HepG2 (cell line): Measurements from ENCODE around the gene NKD1. TPM values are rescaled to one million over a fixed set of nuclear protein-coding genes. Genes with fewer than 3 reads are reported as not detected.

Source experiments
- ATAC-seq: fragments of 200-7000 bp; cut with Tn5 transposase; 3 replicates; pipeline ENCODE4 v1.9.1; 2020; ENCODE audit warnings: mild to moderate bottlenecking, moderate library complexity
- BruUV-seq: library from RNA; stranded (reverse); fragments of 400-500 nt; replicated peaks from 2 replicates; lab custom pipeline; 2021; lab: Mats Ljungman, UMichigan
- CTCF ChIA-PET: fragments of 300-600 bp; formaldehyde crosslinking; extraction: SDS; loops from one replicate; lab custom pipeline; 2021; ENCODE audit warnings: low total read pairs, inconsistent platforms, low intra/inter-chr PET ratio; lab: Yijun Ruan, JAX
- POLR2A ChIA-PET: fragments of 350-600 bp; sonication (Branson Sonifier 250); formaldehyde crosslinking; loops from one replicate; lab custom pipeline; 2020; ENCODE audit warnings: antibody characterized with exemption, inconsistent platforms; lab: Yijun Ruan, JAX
- DNase-seq: peaks from one replicate; pipeline ENCODE4 v3.0.0-alpha.2; 2015; ENCODE audit warnings: low spot score
- FAIRE-seq: peaks from 3 replicates; lab custom pipeline; 2011; peaks lifted over from hg19 to GRCh38; lab: Jason Lieb, UNC
- H2AFZ ChIP-seq: one replicate; pipeline ENCODE4 v1.6.1; 2011; ENCODE audit warnings: low read length, inconsistent platforms
- H3K27ac ChIP-seq: fragments of 300-600 bp; 3 replicates; pipeline ENCODE4 v1.8.0; 2011; ENCODE audit warnings: mixed run types, mild to moderate bottlenecking, mixed read lengths, low read length, inconsistent platforms; ENCODE audit not compliant: insufficient read depth; ENCODE audit errors: extremely low read length
- H3K27me3 ChIP-seq, 2 experiments: fragments of 200-600 bp in 1 of 2; 2 replicates in 1 of 2; 3 replicates in 1 of 2; pipeline versions ENCODE4 v1.6.0 to v1.8.0; 2011; ENCODE audit warnings: low read length in 2 of 2, mild to moderate bottlenecking in 2 of 2, moderate library complexity in 2 of 2, inconsistent platforms in 1 of 2; ENCODE audit not compliant: insufficient read depth in 2 of 2, control insufficient read depth in 1 of 2
- H3K36me3 ChIP-seq, 2 experiments: fragments of 200-600 bp in 1 of 2; replicated peaks in 1 of 2; 2 replicates in 1 of 2; 3 replicates in 1 of 2; pipeline versions ENCODE4 v1.5.1 to v1.8.0; 2011; ENCODE audit warnings: low read length in 2 of 2, inconsistent platforms in 1 of 2; ENCODE audit not compliant: insufficient read depth in 2 of 2, control insufficient read depth in 1 of 2
- H3K4me1 ChIP-seq: 2 replicates; pipeline ENCODE4 v1.5.1; 2012; ENCODE audit warnings: low read length, inconsistent platforms; ENCODE audit not compliant: insufficient read depth
- H3K4me2 ChIP-seq: 2 replicates; pipeline ENCODE4 v1.6.0; 2011; ENCODE audit warnings: low read depth, low read length, inconsistent platforms
- H3K4me3 ChIP-seq, 3 experiments: fragments of 200-600 bp in 1 of 3; sonication (generic), shearing (Covaris generic) in 1 of 3; replicated peaks in 1 of 3; 2 replicates each; pipeline ENCODE4 v1.5.1; 2011 to 2016; ENCODE audit warnings: low read length in 3 of 3, inconsistent platforms in 2 of 3, low read depth in 2 of 3, mild to moderate bottlenecking in 2 of 3, control low read depth in 1 of 3, mixed read lengths in 1 of 3; ENCODE audit not compliant: insufficient read depth in 1 of 3
- H3K79me2 ChIP-seq: one replicate; pipeline ENCODE4 v1.6.1; 2011; ENCODE audit warnings: low read length, inconsistent platforms; ENCODE audit not compliant: insufficient read depth
- H3K9ac ChIP-seq: 2 replicates; pipeline ENCODE4 v1.6.0; 2011; ENCODE audit warnings: mild to moderate bottlenecking, low read depth, low read length, inconsistent platforms; ENCODE audit not compliant: insufficient read depth
- H3K9me3 ChIP-seq: 2 replicates; pipeline ENCODE4 v1.5.1; 2012; ENCODE audit warnings: mild to moderate bottlenecking, low read length
- H4K20me1 ChIP-seq: 2 replicates; pipeline ENCODE4 v1.6.0; 2011; ENCODE audit warnings: inconsistent platforms, mild to moderate bottlenecking, low read length, moderate library complexity; ENCODE audit not compliant: insufficient read depth
- HNRNPLL ChIP-seq: fragments of 200-400 bp; formaldehyde crosslinking; IDR thresholded peaks from 2 replicates; pipeline ENCODE4 v1.6.1; 2017; ENCODE audit warnings: mild to moderate bottlenecking, low read depth, low read length; ENCODE audit not compliant: poor library complexity, severe bottlenecking
- POLR2G ChIP-seq: fragments of 200-400 bp; formaldehyde crosslinking; IDR thresholded peaks from 2 replicates; pipeline ENCODE4 v1.6.1; 2018; ENCODE audit warnings: mild to moderate bottlenecking, low read depth, low read length, moderate library complexity
- RBFOX2 ChIP-seq: fragments of 200-400 bp; formaldehyde crosslinking; IDR thresholded peaks from 2 replicates; pipeline ENCODE4 v1.6.1; 2017; ENCODE audit warnings: low read depth, mild to moderate bottlenecking, low read length
- RBM22 ChIP-seq: fragments of 200-400 bp; formaldehyde crosslinking; optimal IDR thresholded peaks from 2 replicates; pipeline ENCODE3; 2017; ENCODE audit warnings: mild to moderate bottlenecking, low read length, moderate library complexity
- ZFP1 ChIP-seq: IDR thresholded peaks from 2 replicates; pipeline ENCODE4 v1.6.1; 2016
- ZNF354B ChIP-seq: sonication (generic); formaldehyde crosslinking; IDR thresholded peaks from 2 replicates; pipeline ENCODE4 v1.8.0; 2022; ENCODE audit warnings: mild to moderate bottlenecking, missing genetic modification reagents
- ZNF629 ChIP-seq: sonication (generic); formaldehyde crosslinking; conservative IDR thresholded peaks from 2 replicates; pipeline ENCODE4 v1.5.0; 2020; ENCODE audit warnings: missing genetic modification reagents
- ZZZ3 ChIP-seq: sonication (generic); formaldehyde crosslinking; IDR thresholded peaks from 2 replicates; pipeline ENCODE4 v1.4.0; 2020; ENCODE audit warnings: missing genetic modification reagents, mild to moderate bottlenecking, borderline replicate concordance
- WGBS: methylation state at CpG from one replicate; pipeline ENCODE4 v1.1.6; 2017; ENCODE audit warnings: low lambda C conversion rate; 5-methylcytosine and 5-hydroxymethylcytosine counted together
- in situ Hi-C: cut with HindIII; loops from 2 replicates; pipeline ENCODE4 v1.10.0; 2017; ENCODE audit warnings: low pct_unique_long_range_greater_than_20kb; ENCODE audit not compliant: extremely low pct_ligation_motif_present
- intact Hi-C: fragments of 100-400 bp; cut with micrococcal nuclease; formaldehyde crosslinking; loops from one replicate; pipeline ENCODE4 v1.10.0; 2022; ENCODE audit not compliant: unreplicated experiment
- polyA plus RNA-seq, 8 experiments: library from polyadenylated mRNA; depleted of rRNA in 3 of 8; stranded (reverse) in 7 of 8; unstranded in 1 of 8; fragments of >200 nt; fragmentation: Illumina TruSeq in 4 of 8; extraction: Trizol in 4 of 8; gene quantifications; 2 replicates each; pipeline versions ENCODE4 v1.2.1 to v1.2.3, GENCODE V29; 2011 to 2016; ENCODE audit warnings: low read depth in 4 of 8, missing spikeins in 1 of 8, mixed read lengths in 1 of 8; ENCODE audit not compliant: insufficient read depth in 1 of 8
- total RNA-seq, 5 experiments: library from RNA; depleted of rRNA; stranded (reverse); fragments of >200 nt; fragmentation: Illumina TruSeq; extraction: Trizol; gene quantifications; 2 replicates each; pipeline ENCODE4 v1.2.3, GENCODE V29; 2016; ENCODE audit warnings: low read depth in 1 of 5
- TF ChIP-seq, protein P1 (sequence below): sonication (generic); formaldehyde crosslinking; IDR thresholded peaks from 2 replicates; pipeline ENCODE4 v1.4.0; 2020; ENCODE audit warnings: mild to moderate bottlenecking, missing genetic modification reagents

The NKD1 gene
- total and polyA plus RNA-seq, 2 of the 13 experiments (the other 11 are each of a cell fraction or from before 2014, with no cell fraction given): 70.4 to 121 TPM

GRCh38 chr16:50583211-50583610 lies 35.0 kb downstream of the NKD1 start:
- POLR2A ChIA-PET: interaction anchor here (1.4 kb wide), 1 partner anchor 35 kb away, joined by 3 read pairs; the partner anchor contains the start of gene NKD1
- H3K36me3 ChIP-seq: peaks cover 66 to 99% of the 10 kb centered on the region in 2 experiments
- H3K9ac ChIP-seq: no peak overlapping the region
- H3K9me3 ChIP-seq: no peaks in the 10 kb centered on the region
- H3K4me3 ChIP-seq: no peak overlapping the region
- WGBS: 88% methylated on average over 3 of the region's 3 CpGs
- in situ Hi-C loops (no loop called here), intact Hi-C loops (no loop called here)
- peaks cover 60% of the 10 kb centered on the region for H3K4me1 ChIP-seq
- H2AFZ ChIP-seq: no peak overlapping the region
- CTCF ChIA-PET: no interaction called here
- DNase-seq (no peak), FAIRE-seq (no peak), ATAC-seq (no peak)
- no peaks in the 10 kb centered on the region for H3K27me3 ChIP-seq
- no peak overlapping the region for H3K4me2 ChIP-seq
- H4K20me1 ChIP-seq: peaks cover 97% of the 10 kb centered on the region
- peaks cover 95% of the 10 kb centered on the region for H3K79me2 ChIP-seq
- BruUV-seq: no TSS peak
- TF ChIP-seq RBM22 (peak; percentile 88), ZFP1 (CRISPR knock-in tag) (no peak), RBFOX2 (0 out of 2 replicates have a peak, but pooled peaks have one; percentile 9)
- H3K27ac ChIP-seq: no peak overlapping the region

DNA sequence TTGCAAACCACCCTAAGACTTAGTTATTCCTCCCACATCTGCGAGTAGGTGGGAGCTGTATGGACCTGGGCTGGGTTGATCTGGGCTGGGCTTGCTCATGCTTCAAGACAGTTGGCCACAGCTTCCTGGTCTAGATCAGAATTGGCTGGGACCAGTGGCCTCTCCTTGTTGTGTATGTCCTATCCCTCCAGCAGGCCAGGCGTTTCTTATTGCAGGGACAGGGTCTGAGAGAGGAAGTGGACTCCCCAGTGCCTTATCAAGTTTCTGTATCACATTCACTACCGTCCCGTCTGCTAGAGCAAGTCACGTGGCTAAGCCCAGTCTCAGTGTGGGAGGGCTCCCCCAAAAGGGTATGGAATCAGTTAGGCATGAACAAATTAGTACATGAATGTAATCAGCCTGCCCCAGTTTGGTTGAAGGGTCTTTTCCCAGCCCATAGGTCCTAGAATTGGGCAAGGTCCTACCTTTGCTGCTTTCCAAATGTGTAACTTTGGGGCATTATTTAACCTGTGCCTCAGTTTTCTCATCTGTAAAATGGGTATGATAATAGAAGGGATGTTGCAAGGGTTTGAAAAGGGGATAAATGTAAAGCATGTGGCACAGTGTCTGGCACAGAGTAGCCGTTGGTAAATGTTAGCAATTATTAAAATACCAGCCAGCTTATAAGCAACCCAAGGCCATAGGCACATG lies 36.0 kb downstream of the NKD1 start:
- H4K20me1 ChIP-seq: peaks cover 97% of the 10 kb centered on the region
- peaks cover 95% of the 10 kb centered on the region for H3K79me2 ChIP-seq
- in situ Hi-C loops: no loop called here
- intact Hi-C loops: no loop called here
- no peak overlapping the region for H3K4me2 ChIP-seq
- POLR2A ChIA-PET: interaction anchor here (1.4 kb wide), 1 partner anchor 36 kb away, joined by 3 read pairs; the partner anchor contains the start of gene NKD1
- CTCF ChIA-PET: no interaction called here
- H3K9ac ChIP-seq: no peak overlapping the region
- DNase-seq (no peak), FAIRE-seq (no peak), ATAC-seq (no peak)
- H3K27ac ChIP-seq: no peak overlapping the region
- no peak overlapping the region for H3K4me3 ChIP-seq
- H3K36me3 ChIP-seq: peaks cover 65 to 98% of the 10 kb centered on the region in 2 experiments
- peaks cover 59% of the 10 kb centered on the region for H3K4me1 ChIP-seq
- no peak overlapping the region for H2AFZ ChIP-seq
- 96% methylated on average over 6 of the region's 6 CpGs for WGBS
- H3K27me3 ChIP-seq: no peaks in the 10 kb centered on the region
- TSS peak; percentile 4 for BruUV-seq
- H3K9me3 ChIP-seq: no peaks in the 10 kb centered on the region
- TF ChIP-seq ZZZ3 (CRISPR knock-in tag) (0 out of 2 replicates have a peak, but pooled peaks have one; percentile 24), HNRNPLL (no peak), ZNF629 (peak; percentile 97), ZNF354B (CRISPR knock-in tag) (no peak), POLR2G (peak; percentile 40)
- TF ChIP-seq, protein P1, sequence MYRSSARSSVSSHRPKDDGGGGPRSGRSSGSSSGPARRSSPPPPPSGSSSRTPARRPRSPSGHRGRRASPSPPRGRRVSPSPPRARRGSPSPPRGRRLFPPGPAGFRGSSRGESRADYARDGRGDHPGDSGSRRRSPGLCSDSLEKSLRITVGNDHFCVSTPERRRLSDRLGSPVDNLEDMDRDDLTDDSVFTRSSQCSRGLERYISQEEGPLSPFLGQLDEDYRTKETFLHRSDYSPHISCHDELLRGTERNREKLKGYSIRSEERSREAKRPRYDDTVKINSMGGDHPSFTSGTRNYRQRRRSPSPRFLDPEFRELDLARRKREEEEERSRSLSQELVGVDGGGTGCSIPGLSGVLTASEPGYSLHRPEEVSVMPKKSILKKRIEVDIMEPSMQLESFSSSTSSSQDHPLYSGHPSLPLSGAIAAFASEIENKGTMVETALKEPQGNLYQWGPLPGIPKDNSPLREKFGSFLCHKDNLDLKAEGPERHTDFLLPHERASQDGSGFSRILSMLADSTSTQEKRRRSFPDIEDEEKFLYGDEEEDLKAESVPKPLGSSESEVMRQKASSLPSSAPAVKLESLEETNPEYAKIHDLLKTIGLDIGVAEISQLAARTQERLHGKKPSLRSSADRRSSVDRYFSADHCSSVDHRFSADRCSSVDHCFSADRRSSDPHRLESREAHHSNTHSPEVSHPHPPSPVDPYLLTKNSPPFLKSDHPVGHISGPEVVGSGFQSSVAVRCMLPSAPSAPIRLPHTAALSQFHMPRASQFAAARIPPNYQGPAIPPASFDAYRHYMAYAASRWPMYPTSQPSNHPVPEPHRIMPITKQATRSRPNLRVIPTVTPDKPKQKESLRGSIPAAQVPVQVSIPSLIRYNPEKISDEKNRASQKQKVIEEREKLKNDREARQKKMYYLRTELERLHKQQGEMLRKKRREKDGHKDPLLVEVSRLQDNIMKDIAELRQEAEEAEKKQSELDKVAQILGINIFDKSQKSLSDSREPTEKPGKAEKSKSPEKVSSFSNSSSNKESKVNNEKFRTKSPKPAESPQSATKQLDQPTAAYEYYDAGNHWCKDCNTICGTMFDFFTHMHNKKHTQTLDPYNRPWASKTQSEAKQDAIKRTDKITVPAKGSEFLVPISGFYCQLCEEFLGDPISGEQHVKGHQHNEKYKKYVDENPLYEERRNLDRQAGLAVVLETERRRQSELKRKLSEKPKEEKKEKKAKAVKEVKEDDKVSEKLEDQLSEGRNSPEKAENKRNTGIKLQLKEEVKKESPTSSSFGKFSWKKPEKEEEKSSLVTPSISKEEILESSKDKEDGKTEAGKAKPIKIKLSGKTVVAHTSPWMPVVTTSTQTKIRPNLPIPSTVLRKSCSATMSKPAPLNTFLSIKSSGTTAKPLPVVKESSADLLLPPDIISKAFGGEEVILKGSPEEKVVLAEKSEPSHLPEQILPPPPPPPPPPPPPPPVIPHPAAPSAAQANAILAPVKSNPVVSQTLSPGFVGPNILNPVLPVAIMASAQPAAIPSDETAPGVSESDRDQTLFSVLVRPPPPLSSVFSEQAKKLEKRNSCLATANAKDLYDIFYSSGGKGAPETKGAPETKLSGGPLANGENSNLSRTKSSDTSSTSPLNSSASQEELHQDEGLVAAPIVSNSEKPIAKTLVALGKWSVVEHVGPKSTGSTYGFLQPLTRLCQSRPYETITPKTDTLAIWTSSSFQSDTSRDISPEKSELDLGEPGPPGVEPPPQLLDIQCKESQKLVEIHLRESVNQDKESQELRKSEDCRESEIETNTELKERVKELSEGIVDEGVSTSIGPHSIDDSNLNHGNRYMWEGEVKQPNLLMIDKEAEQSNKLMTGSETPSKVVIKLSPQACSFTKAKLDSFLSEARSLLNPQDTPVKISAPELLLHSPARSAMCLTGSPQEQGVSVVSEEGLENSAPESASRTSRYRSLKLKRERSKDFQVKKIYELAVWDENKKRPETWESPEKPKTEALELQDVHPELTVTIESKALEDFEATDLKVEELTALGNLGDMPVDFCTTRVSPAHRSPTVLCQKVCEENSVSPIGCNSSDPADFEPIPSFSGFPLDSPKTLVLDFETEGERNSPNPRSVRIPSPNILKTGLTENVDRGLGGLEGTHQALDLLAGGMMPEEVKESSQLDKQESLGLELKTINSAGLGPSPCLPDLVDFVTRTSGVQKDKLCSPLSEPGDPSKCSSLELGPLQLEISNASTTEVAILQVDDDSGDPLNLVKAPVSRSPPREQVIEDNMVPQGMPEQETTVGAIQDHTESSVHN: peak; percentile 71; the same call in 1 of the 2 replicates
